Measurements from ENCODE around the gene TCF15.

DNA sequence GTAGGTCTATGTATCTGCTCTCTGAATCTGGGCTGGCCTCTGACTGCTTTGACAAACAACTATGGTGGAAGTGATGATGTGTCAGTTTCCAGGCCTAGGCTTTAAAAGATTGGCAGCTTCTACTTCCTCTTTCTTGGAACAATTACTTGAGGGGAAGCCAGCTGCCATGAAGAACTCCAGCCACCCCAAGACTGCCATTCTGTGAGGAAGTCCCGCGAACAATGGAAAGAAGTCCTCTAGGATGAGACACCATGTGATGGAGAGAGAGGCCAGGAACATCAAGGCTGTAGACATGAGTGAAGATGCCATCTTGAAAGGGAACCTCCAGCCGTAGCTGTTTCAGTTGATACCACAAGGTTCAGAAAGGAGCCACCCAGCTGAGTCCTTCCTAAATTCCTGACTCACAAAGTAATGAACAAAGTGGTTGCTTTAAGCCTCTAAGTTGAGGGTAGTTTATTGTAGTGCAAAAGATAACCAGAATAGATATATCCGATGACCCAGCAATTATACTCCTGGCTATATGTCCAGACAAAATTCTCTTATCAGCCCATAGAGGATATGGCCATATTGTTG, 15.3 kb upstream of the TCF15 start:
- TF ChIP-seq CEBPB (IDR thresholded peaks at IDR 0.05; ENCODE audit: low read depth, low read length) = no peak
- TF ChIP-seq, protein P1, sequence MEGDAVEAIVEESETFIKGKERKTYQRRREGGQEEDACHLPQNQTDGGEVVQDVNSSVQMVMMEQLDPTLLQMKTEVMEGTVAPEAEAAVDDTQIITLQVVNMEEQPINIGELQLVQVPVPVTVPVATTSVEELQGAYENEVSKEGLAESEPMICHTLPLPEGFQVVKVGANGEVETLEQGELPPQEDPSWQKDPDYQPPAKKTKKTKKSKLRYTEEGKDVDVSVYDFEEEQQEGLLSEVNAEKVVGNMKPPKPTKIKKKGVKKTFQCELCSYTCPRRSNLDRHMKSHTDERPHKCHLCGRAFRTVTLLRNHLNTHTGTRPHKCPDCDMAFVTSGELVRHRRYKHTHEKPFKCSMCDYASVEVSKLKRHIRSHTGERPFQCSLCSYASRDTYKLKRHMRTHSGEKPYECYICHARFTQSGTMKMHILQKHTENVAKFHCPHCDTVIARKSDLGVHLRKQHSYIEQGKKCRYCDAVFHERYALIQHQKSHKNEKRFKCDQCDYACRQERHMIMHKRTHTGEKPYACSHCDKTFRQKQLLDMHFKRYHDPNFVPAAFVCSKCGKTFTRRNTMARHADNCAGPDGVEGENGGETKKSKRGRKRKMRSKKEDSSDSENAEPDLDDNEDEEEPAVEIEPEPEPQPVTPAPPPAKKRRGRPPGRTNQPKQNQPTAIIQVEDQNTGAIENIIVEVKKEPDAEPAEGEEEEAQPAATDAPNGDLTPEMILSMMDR (IDR thresholded peaks at IDR 0.05; ENCODE audit: control extremely low read depth in 1 of 3, insufficient read depth in 1 of 3, low read depth in 1 of 3, low read length in 3 of 3) = no peak
- TF ChIP-seq EZH2 (IDR thresholded peaks at IDR 0.05; ENCODE audit: low read depth, low read length, severe bottlenecking) = no peak
- no peak for TF ChIP-seq POLR2A (IDR thresholded peaks at IDR 0.05; ENCODE audit: control extremely low read depth in 1 of 2, low read depth in 2 of 2, low read length in 2 of 2)
- TF ChIP-seq SIRT6 (IDR thresholded peaks at IDR 0.05; ENCODE audit: low read length) = no peak
- TF ChIP-seq BRCA1 (IDR thresholded peaks at IDR 0.05; ENCODE audit: low read depth, low read length) = no peak
- TF ChIP-seq TAF1 (IDR thresholded peaks at IDR 0.05; ENCODE audit: low read depth, low read length) = no peak
- TF ChIP-seq CREB1 (IDR thresholded peaks at IDR 0.05) = no peak
- TF ChIP-seq, protein P2, sequence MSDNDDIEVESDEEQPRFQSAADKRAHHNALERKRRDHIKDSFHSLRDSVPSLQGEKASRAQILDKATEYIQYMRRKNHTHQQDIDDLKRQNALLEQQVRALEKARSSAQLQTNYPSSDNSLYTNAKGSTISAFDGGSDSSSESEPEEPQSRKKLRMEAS (IDR thresholded peaks at IDR 0.05) = no peak

Data from H1 (cell line).